GM21367 (cell line): ENCODE data around the gene PXDN.
"Not testable (repeated sequence)": the region's sequence is repeated elsewhere in the genome, so short reads cannot be mapped to it uniquely, and the experiment has no call there.

Experiments used
- ATAC-seq: cut with Tn5 transposase; IDR thresholded peaks from one replicate; pipeline ENCODE4 v1.9.1; 2021; ENCODE audit not compliant: unreplicated experiment

PXDN gene

GRCh38 chr2:1639086-1639858 lies 105.0 kb downstream of the PXDN start:
- ATAC-seq, result no peak

- ATAC-seq, result no peak
Measured at GRCh38 chr2:1638281-1638860, 105.9 kb downstream of the PXDN start.

- no peak for ATAC-seq
Measured at GRCh38 chr2:1636791-1637415, 107.4 kb downstream of the PXDN start.

- no peak for ATAC-seq
Measured at GRCh38 chr2:1635823-1636222, 108.5 kb downstream of the PXDN start.

- ATAC-seq, result no peak
Measured at GRCh38 chr2:1634681-1635341, 109.5 kb downstream of the PXDN start.

GRCh38 chr2:1633936-1634587 lies 110.3 kb downstream of the PXDN start:
- ATAC-seq, result no peak

- ATAC-seq, result no peak
Measured at GRCh38 chr2:1633092-1633671, 111.1 kb downstream of the PXDN start.

GRCh38 chr2:1632510-1632909 lies 111.8 kb downstream of the PXDN start:
- ATAC-seq, result no peak

- no peak for ATAC-seq
Measured at GRCh38 chr2:1632002-1632348, 112.3 kb downstream of the PXDN start.

- ATAC-seq, result no peak
Measured at GRCh38 chr2:1631292-1632001, 112.9 kb downstream of the PXDN start.

GRCh38 chr2:1628893-1629292 lies 115.4 kb downstream of the PXDN start:
- no peak for ATAC-seq

- ATAC-seq, result no peak
Measured at GRCh38 chr2:1627628-1628381, 116.5 kb downstream of the PXDN start.

- ATAC-seq, result no peak
Measured at GRCh38 chr2:1626271-1626681, 118.0 kb downstream of the PXDN start.

- no peak for ATAC-seq
Measured at GRCh38 chr2:1625281-1626001, 118.9 kb downstream of the PXDN start.

GRCh38 chr2:1623906-1624445 lies 120.3 kb downstream of the PXDN start:
- no peak for ATAC-seq

GRCh38 chr2:1622521-1623200 lies 121.7 kb downstream of the PXDN start:
- no peak for ATAC-seq

- not testable (repeated sequence) for ATAC-seq
Measured at GRCh38 chr2:1621976-1622375, 122.3 kb downstream of the PXDN start.

GRCh38 chr2:1621501-1621900 lies 122.8 kb downstream of the PXDN start:
- no peak for ATAC-seq
